ENCODE data around the gene NWD2. TPM values are rescaled to one million over a fixed set of nuclear protein-coding genes. Genes with fewer than 3 reads are reported as not detected.
"Not testable (repeated sequence)": the region's sequence is repeated elsewhere in the genome, so short reads cannot be mapped to it uniquely, and the experiment has no call there.

NWD2 gene
- total RNA-seq, 1 donor from 2014 or later: not detected

- no peaks in the 10 kb centered on the region for H3K9me3 ChIP-seq (replicated peaks)
- H3K4me3 ChIP-seq: no peak overlapping the region
- peaks cover 5% of the 10 kb centered on the region for H3K27me3 ChIP-seq (ENCODE audit: low read depth)
- DNase-seq: no peak
- no peak overlapping the region for H3K27ac ChIP-seq (replicated peaks)
- TF ChIP-seq CTCF (IDR thresholded peaks at IDR 0.05; ENCODE audit: borderline replicate concordance): no peak
- H3K36me3 ChIP-seq: no peaks in the 10 kb centered on the region
- intact Hi-C loops (cut with micrococcal nuclease): no loop called here
- no peaks in the 10 kb centered on the region for H3K4me1 ChIP-seq
Measured at GRCh38 chr4:37487668-37488067, 243.1 kb downstream of the NWD2 start.

- Histone ChIP-seq H3K9me3 (replicated peaks) (peaks cover 4% of the 10 kb centered on the region), H3K27me3 (ENCODE audit: low read depth) (peaks cover 5% of the 10 kb centered on the region), H3K27ac (replicated peaks) (no peak overlapping the region), H3K36me3 (no peaks in the 10 kb centered on the region), H3K4me3 (no peak overlapping the region), H3K4me1 (no peaks in the 10 kb centered on the region)
- intact Hi-C loops (cut with micrococcal nuclease): no loop called here
- DNase-seq: no peak
- no peak for TF ChIP-seq CTCF (IDR thresholded peaks at IDR 0.05; ENCODE audit: borderline replicate concordance)
Measured at GRCh38 chr4:37489697-37490096, 245.2 kb downstream of the NWD2 start.

- intact Hi-C loops (cut with micrococcal nuclease): no loop called here
- Histone ChIP-seq H3K4me1 (no peaks in the 10 kb centered on the region), H3K9me3 (replicated peaks) (peaks cover 14% of the 10 kb centered on the region), H3K4me3 (no peak overlapping the region), H3K27ac (replicated peaks) (no peak overlapping the region), H3K27me3 (ENCODE audit: low read depth) (peaks cover 5% of the 10 kb centered on the region), H3K36me3 (no peaks in the 10 kb centered on the region)
- DNase-seq: no peak
- TF ChIP-seq CTCF (IDR thresholded peaks at IDR 0.05; ENCODE audit: borderline replicate concordance): no peak
Measured at GRCh38 chr4:37490391-37491347, 246.1 kb downstream of the NWD2 start.

- intact Hi-C loops (cut with micrococcal nuclease); H3K27me3 ChIP-seq (ENCODE audit: low read depth); H3K27ac ChIP-seq (replicated peaks); H3K36me3 ChIP-seq; H3K4me3 ChIP-seq; DNase-seq; H3K4me1 ChIP-seq: not testable (repeated sequence)
- H3K9me3 ChIP-seq (replicated peaks): peaks cover 59% of the 10 kb centered on the region
Measured at GRCh38 chr4:37495353-37495752, 250.8 kb downstream of the NWD2 start.

Small RNAs within 50 kb of the gene (microRNA-seq; reads per million reads assigned to microRNA genes)
- not detected for gene MIR4801

Data from left ventricle myocardium inferior (tissue), 1 donor.